Fibroblast of lung (primary cell): ENCODE results near the gene RCAN1.

Experiments
- EZH2 ChIP-seq: IDR thresholded peaks from 2 replicates; pipeline ENCODE4 v1.5.1; 2012; ENCODE audit warnings: low read length, control low read depth, mild to moderate bottlenecking; ENCODE audit errors: missing control alignments
- TF ChIP-seq, protein P1 (sequence below), 2 donors: IDR thresholded peaks in 1 of 2; conservative IDR thresholded peaks in 1 of 2; 1 replicate in 1 of 2; 2 replicates in 1 of 2; pipeline ENCODE4 v1.5.1; 2011 to 2012; ENCODE audit warnings: low read length in 2 of 2, control low read depth in 1 of 2, inconsistent platforms in 1 of 2, low read depth in 1 of 2, mild to moderate bottlenecking in 1 of 2

DNA sequence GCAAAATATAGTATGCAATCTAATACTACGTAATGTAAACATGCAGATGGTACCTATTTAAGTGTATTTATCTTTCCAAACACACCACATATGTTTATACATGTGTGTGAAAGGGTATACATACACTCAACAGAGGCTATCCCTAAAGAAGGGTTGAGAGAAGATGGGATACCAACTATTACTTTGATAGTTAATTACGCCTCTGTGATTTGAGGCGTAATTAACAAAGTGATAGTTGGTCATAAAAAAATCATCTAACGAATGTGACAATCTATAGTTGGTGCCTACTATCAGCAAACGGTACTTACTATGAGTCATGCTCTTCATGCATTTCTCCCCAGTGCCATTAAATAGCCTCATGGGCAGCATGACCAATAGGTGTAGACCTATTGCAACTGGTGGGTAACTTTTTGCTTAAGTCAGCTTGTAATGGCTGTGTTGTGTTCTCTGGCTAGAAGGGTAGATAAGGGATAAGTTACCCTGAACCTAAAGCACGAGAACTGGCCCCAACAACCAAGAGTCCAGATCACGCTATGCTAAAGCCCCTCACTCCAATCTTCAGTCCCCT lies 15.3 kb downstream of the RCAN1 start:
- TF ChIP-seq, protein P1, sequence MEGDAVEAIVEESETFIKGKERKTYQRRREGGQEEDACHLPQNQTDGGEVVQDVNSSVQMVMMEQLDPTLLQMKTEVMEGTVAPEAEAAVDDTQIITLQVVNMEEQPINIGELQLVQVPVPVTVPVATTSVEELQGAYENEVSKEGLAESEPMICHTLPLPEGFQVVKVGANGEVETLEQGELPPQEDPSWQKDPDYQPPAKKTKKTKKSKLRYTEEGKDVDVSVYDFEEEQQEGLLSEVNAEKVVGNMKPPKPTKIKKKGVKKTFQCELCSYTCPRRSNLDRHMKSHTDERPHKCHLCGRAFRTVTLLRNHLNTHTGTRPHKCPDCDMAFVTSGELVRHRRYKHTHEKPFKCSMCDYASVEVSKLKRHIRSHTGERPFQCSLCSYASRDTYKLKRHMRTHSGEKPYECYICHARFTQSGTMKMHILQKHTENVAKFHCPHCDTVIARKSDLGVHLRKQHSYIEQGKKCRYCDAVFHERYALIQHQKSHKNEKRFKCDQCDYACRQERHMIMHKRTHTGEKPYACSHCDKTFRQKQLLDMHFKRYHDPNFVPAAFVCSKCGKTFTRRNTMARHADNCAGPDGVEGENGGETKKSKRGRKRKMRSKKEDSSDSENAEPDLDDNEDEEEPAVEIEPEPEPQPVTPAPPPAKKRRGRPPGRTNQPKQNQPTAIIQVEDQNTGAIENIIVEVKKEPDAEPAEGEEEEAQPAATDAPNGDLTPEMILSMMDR (conservative IDR thresholded peaks at IDR 0.05 in 1 of 2, IDR thresholded peaks at IDR 0.05 in 1 of 2; ENCODE audit: low read depth in 1 of 2, low read length in 2 of 2): no peak
- no peak for TF ChIP-seq EZH2
